Right atrium auricular region (tissue), 2 donors: Measurements from ENCODE around the gene CNNM4. TPM values are rescaled to one million over a fixed set of nuclear protein-coding genes. Genes with fewer than 3 reads are reported as not detected.

Source experiments
- DNase-seq: peaks from one replicate; pipeline ENCODE4 v3.0.0-alpha.2; 2019; ENCODE audit warnings: low spot score
- H3K27ac ChIP-seq, 2 donors: fragments of 200-600 bp; sonication (generic); 1 replicate in 1 of 2; 2 replicates in 1 of 2; pipeline ENCODE4 v1.5.1; 2016 to 2019
- H3K27me3 ChIP-seq, 2 donors: fragments of 200-600 bp; sonication (generic); one replicate each; pipeline versions ENCODE4 v1.5.1 to v1.6.0; 2017 to 2019
- H3K36me3 ChIP-seq: fragments of 200-600 bp; sonication (generic); one replicate; pipeline ENCODE4 v1.5.1; 2016
- H3K4me1 ChIP-seq, 2 donors: fragments of 200-600 bp; sonication (generic); one replicate each; pipeline versions ENCODE4 v1.5.1 to v1.6.0; 2017 to 2019
- H3K4me3 ChIP-seq, 2 donors: fragments of 200-600 bp; sonication (generic); 1 replicate in 1 of 2; 2 replicates in 1 of 2; pipeline ENCODE4 v1.5.1; 2017 to 2019; ENCODE audit warnings: mild to moderate bottlenecking in 1 of 2, moderate library complexity in 1 of 2
- H3K9me3 ChIP-seq, 2 donors: fragments of 200-600 bp; sonication (generic); one replicate each; pipeline ENCODE4 v1.5.1; 2019
- CTCF ChIP-seq, 2 donors: fragments of 200-600 bp; sonication (generic); IDR thresholded peaks; one replicate each; pipeline ENCODE4 v1.5.1; 2019; ENCODE audit warnings: antibody characterized with exemption in 2 of 2
- total RNA-seq, 2 donors: library from RNA; depleted of rRNA; stranded (reverse); fragments of >200 nt; gene quantifications; one replicate each; pipeline ENCODE4 v1.1.0, GENCODE V29; 2016

CNNM4 gene
- total RNA-seq, 2 donors from 2014 or later = 22.1 to 22.2 TPM

- Histone ChIP-seq H3K9me3 (no peaks in the 10 kb centered on the region), H3K27me3 (no peaks in the 10 kb centered on the region), H3K4me1 (peaks cover 0 to 38% of the 10 kb centered on the region in 2 donors), H3K36me3 (no peaks in the 10 kb centered on the region), H3K4me3 (no peak overlapping the region), H3K27ac (no peak overlapping the region)
- TF ChIP-seq CTCF (IDR thresholded peaks at IDR 0.05) = no peak
- DNase-seq = no peak
These were observed 6.6 kb downstream of the CNNM4 start for GRCh38 chr2:96767135-96767871.

GRCh38 chr2:96768083-96768561 is 7.4 kb downstream of the CNNM4 start:
- Histone ChIP-seq H3K27ac (no peak overlapping the region), H3K36me3 (no peaks in the 10 kb centered on the region), H3K4me3 (no peak overlapping the region), H3K4me1 (peaks cover 0 to 30% of the 10 kb centered on the region in 2 donors), H3K9me3 (no peaks in the 10 kb centered on the region), H3K27me3 (no peaks in the 10 kb centered on the region)
- DNase-seq = no peak
- TF ChIP-seq CTCF (IDR thresholded peaks at IDR 0.05) = no peak

- Histone ChIP-seq H3K27me3 (no peaks in the 10 kb centered on the region), H3K4me3 (no peak overlapping the region), H3K27ac (peak overlapping the region; percentile 69 to 76), H3K36me3 (no peaks in the 10 kb centered on the region), H3K4me1 (peaks cover 0 to 14% of the 10 kb centered on the region in 2 donors), H3K9me3 (no peaks in the 10 kb centered on the region)
- no peak for TF ChIP-seq CTCF (IDR thresholded peaks at IDR 0.05)
- peak; percentile 69 for DNase-seq
These were observed 9.1 kb downstream of the CNNM4 start for GRCh38 chr2:96769814-96770213.

GRCh38 chr2:96770442-96771202 is 9.9 kb downstream of the CNNM4 start:
- no peaks in the 10 kb centered on the region for H3K27me3 ChIP-seq
- no peak for DNase-seq
- H3K9me3 ChIP-seq = no peaks in the 10 kb centered on the region
- H3K4me3 ChIP-seq = no peak overlapping the region
- peak overlapping the region; percentile 69 to 76 for H3K27ac ChIP-seq
- no peak for TF ChIP-seq CTCF (IDR thresholded peaks at IDR 0.05)
- H3K4me1 ChIP-seq = peaks cover 0 to 14% of the 10 kb centered on the region in 2 donors
- no peaks in the 10 kb centered on the region for H3K36me3 ChIP-seq

- Histone ChIP-seq H3K4me1 (peaks cover 0 to 14% of the 10 kb centered on the region in 2 donors), H3K36me3 (no peaks in the 10 kb centered on the region), H3K27ac (no peak overlapping the region), H3K9me3 (no peaks in the 10 kb centered on the region), H3K4me3 (no peak overlapping the region), H3K27me3 (no peaks in the 10 kb centered on the region)
- DNase-seq = no peak
- TF ChIP-seq CTCF (IDR thresholded peaks at IDR 0.05) = no peak
These were observed 11.3 kb downstream of the CNNM4 start for GRCh38 chr2:96771796-96772618.
